WTC11 (cell line): ENCODE results near the gene TNP1. TPM values are rescaled to one million over a fixed set of nuclear protein-coding genes. Genes with fewer than 3 reads are reported as not detected.

Experiments
- ATAC-seq: fragments of 200-7000 bp; cut with Tn5 transposase; 2 replicates; pipeline ENCODE4 v1.10.0; 2021; ENCODE audit warnings: mild to moderate bottlenecking, moderate library complexity
- CTCF ChIA-PET: fragments of 300-600 bp; sonication (Branson Sonifier 250); formaldehyde crosslinking; loops from one replicate; lab custom pipeline; 2021; ENCODE audit warnings: antibody characterized with exemption; lab: Charles Lee
- POLR2A ChIA-PET: fragments of 350-600 bp; sonication (Branson Sonifier 250); formaldehyde crosslinking; loops from one replicate; lab custom pipeline; 2021; ENCODE audit warnings: antibody characterized with exemption; lab: Charles Lee
- DNase-seq: peaks from one replicate; pipeline ENCODE4 v3.0.0; 2021; ENCODE audit warnings: low spot score
- H3K27ac Mint-ChIP-seq: 2 replicates; pipeline ENCODE4 v1.8.0; 2021; ENCODE audit warnings: mixed read lengths
- H3K27me3 Mint-ChIP-seq: 2 replicates; pipeline ENCODE4 v1.8.0; 2021; ENCODE audit warnings: low read depth, mild to moderate bottlenecking, moderate library complexity, mixed read lengths
- H3K36me3 Mint-ChIP-seq: 2 replicates; pipeline ENCODE4 v1.8.0; 2021; ENCODE audit warnings: mixed read lengths
- H3K4me1 Mint-ChIP-seq: 2 replicates; pipeline ENCODE4 v1.8.0; 2022; ENCODE audit warnings: mixed read lengths
- H3K4me3 Mint-ChIP-seq: 2 replicates; pipeline ENCODE4 v1.8.0; 2021; ENCODE audit warnings: mild to moderate bottlenecking, moderate library complexity, mixed read lengths
- H3K9me3 Mint-ChIP-seq: 2 replicates; pipeline ENCODE4 v1.8.0; 2021; ENCODE audit warnings: mixed read lengths
- AFF4 ChIP-seq: sonication (generic); formaldehyde crosslinking; IDR thresholded peaks from 2 replicates; pipeline ENCODE4 v1.8.1; 2023; ENCODE audit warnings: mild to moderate bottlenecking, missing genetic modification reagents, borderline replicate concordance
- CDX4 ChIP-seq: fragments of 250-450 bp; sonication (Bioruptor Pico); IDR thresholded peaks from 2 replicates; pipeline ENCODE4 v1.9.0; 2021; ENCODE audit warnings: moderate library complexity, mild to moderate bottlenecking, inconsistent platforms, borderline replicate concordance
- E2F1 ChIP-seq: sonication (generic); formaldehyde crosslinking; IDR thresholded peaks from 2 replicates; pipeline ENCODE4 v1.8.0; 2022; ENCODE audit warnings: mild to moderate bottlenecking, missing genetic modification reagents
- FOXJ3 ChIP-seq: sonication (generic); formaldehyde crosslinking; IDR thresholded peaks from 2 replicates; pipeline ENCODE4 v1.9.0; 2021; ENCODE audit warnings: missing genetic modification reagents, mild to moderate bottlenecking, borderline replicate concordance
- FOXK1 ChIP-seq: sonication (generic); formaldehyde crosslinking; IDR thresholded peaks from 2 replicates; pipeline ENCODE4 v1.8.0; 2022; ENCODE audit warnings: mild to moderate bottlenecking, moderate library complexity, missing genetic modification reagents
- FOXP1 ChIP-seq: sonication (generic); formaldehyde crosslinking; IDR thresholded peaks from 2 replicates; pipeline ENCODE4 v1.8.0; 2022; ENCODE audit warnings: missing genetic modification reagents, mild to moderate bottlenecking, moderate library complexity, borderline replicate concordance
- JAZF1 ChIP-seq: fragments of 250-450 bp; sonication (Bioruptor Pico); IDR thresholded peaks from 2 replicates; pipeline ENCODE4 v1.9.0; 2021; ENCODE audit warnings: moderate library complexity, mild to moderate bottlenecking, inconsistent platforms
- JUN ChIP-seq: sonication (generic); formaldehyde crosslinking; IDR thresholded peaks from 2 replicates; pipeline ENCODE4 v1.8.0; 2023; ENCODE audit warnings: mild to moderate bottlenecking, missing genetic modification reagents
- MXD4 ChIP-seq: fragments of 250-450 bp; sonication (Bioruptor Pico); IDR thresholded peaks from 2 replicates; pipeline ENCODE4 v1.8.0; 2021; ENCODE audit warnings: mild to moderate bottlenecking, moderate library complexity, borderline replicate concordance
- NFE2L1 ChIP-seq: sonication (generic); formaldehyde crosslinking; IDR thresholded peaks from 2 replicates; pipeline ENCODE4 v1.8.1; 2023; ENCODE audit warnings: missing genetic modification reagents
- NFYB ChIP-seq: sonication (generic); formaldehyde crosslinking; conservative IDR thresholded peaks from 2 replicates; pipeline ENCODE4 v1.8.0; 2022; ENCODE audit warnings: low read depth, missing genetic modification reagents
- NR1H2 ChIP-seq: sonication (generic); formaldehyde crosslinking; IDR thresholded peaks from 2 replicates; pipeline ENCODE4 v1.9.0; 2021; ENCODE audit warnings: mild to moderate bottlenecking, moderate library complexity, missing genetic modification reagents
- NR3C1 ChIP-seq: sonication (generic); formaldehyde crosslinking; conservative IDR thresholded peaks from 2 replicates; pipeline ENCODE4 v1.8.1; 2023; ENCODE audit warnings: low read depth, mild to moderate bottlenecking, missing genetic modification reagents
- SP1 ChIP-seq: sonication (generic); formaldehyde crosslinking; conservative IDR thresholded peaks from 2 replicates; pipeline ENCODE4 v1.8.1; 2022; ENCODE audit warnings: missing genetic modification reagents
- TEAD1 ChIP-seq: sonication (generic); formaldehyde crosslinking; IDR thresholded peaks from 2 replicates; pipeline ENCODE4 v1.8.0; 2022; ENCODE audit warnings: mild to moderate bottlenecking, missing genetic modification reagents
- TEAD4 ChIP-seq: sonication (generic); formaldehyde crosslinking; IDR thresholded peaks from 2 replicates; pipeline ENCODE4 v1.8.0; 2022; ENCODE audit warnings: mild to moderate bottlenecking, missing genetic modification reagents
- USF1 ChIP-seq: sonication (generic); formaldehyde crosslinking; IDR thresholded peaks from 2 replicates; pipeline ENCODE4 v1.8.0; 2022; ENCODE audit warnings: mild to moderate bottlenecking, missing genetic modification reagents
- ZNF263 ChIP-seq: sonication (generic); formaldehyde crosslinking; IDR thresholded peaks from 2 replicates; pipeline ENCODE4 v1.8.1; 2022; ENCODE audit warnings: low read depth, mild to moderate bottlenecking, moderate library complexity, missing genetic modification reagents
- ZNF416 ChIP-seq: fragments of 250-450 bp; sonication (Bioruptor Pico); IDR thresholded peaks from 2 replicates; pipeline ENCODE4 v1.9.0; 2021; ENCODE audit warnings: mild to moderate bottlenecking, inconsistent platforms
- total RNA-seq: library from RNA; stranded (reverse); gene quantifications from 3 replicates; pipeline ENCODE4 v1.2.3, GENCODE V29; 2021
- TF ChIP-seq, protein P1 (sequence below): sonication (generic); formaldehyde crosslinking; IDR thresholded peaks from 2 replicates; pipeline ENCODE4 v1.8.0; 2023; ENCODE audit warnings: missing genetic modification reagents, mild to moderate bottlenecking, borderline replicate concordance

TNP1 gene
- total RNA-seq, 1 experiment from 2014 or later: not detected

- H3K27ac Mint-ChIP-seq: no peak overlapping the region
- H3K9me3 Mint-ChIP-seq: peaks cover 28% of the 10 kb centered on the region
- no peaks in the 10 kb centered on the region; the same call in 1 of the 2 replicates for H3K27me3 Mint-ChIP-seq
- H3K36me3 Mint-ChIP-seq: peaks cover 15% of the 10 kb centered on the region
- TF ChIP-seq JUN (CRISPR knock-in tag) (no peak), NFYB (CRISPR knock-in tag) (no peak), CDX4 (CRISPR knock-in tag) (no peak), TEAD1 (CRISPR knock-in tag) (no peak), TEAD4 (no peak), USF1 (CRISPR knock-in tag) (no peak), SP1 (no peak), ZNF416 (CRISPR knock-in tag) (no peak), ZNF263 (CRISPR knock-in tag) (no peak), E2F1 (CRISPR knock-in tag) (no peak), FOXK1 (no peak), FOXP1 (CRISPR knock-in tag) (no peak), JAZF1 (CRISPR knock-in tag) (no peak), NR1H2 (no peak), FOXJ3 (CRISPR knock-in tag) (no peak)
- TF ChIP-seq, protein P1, sequence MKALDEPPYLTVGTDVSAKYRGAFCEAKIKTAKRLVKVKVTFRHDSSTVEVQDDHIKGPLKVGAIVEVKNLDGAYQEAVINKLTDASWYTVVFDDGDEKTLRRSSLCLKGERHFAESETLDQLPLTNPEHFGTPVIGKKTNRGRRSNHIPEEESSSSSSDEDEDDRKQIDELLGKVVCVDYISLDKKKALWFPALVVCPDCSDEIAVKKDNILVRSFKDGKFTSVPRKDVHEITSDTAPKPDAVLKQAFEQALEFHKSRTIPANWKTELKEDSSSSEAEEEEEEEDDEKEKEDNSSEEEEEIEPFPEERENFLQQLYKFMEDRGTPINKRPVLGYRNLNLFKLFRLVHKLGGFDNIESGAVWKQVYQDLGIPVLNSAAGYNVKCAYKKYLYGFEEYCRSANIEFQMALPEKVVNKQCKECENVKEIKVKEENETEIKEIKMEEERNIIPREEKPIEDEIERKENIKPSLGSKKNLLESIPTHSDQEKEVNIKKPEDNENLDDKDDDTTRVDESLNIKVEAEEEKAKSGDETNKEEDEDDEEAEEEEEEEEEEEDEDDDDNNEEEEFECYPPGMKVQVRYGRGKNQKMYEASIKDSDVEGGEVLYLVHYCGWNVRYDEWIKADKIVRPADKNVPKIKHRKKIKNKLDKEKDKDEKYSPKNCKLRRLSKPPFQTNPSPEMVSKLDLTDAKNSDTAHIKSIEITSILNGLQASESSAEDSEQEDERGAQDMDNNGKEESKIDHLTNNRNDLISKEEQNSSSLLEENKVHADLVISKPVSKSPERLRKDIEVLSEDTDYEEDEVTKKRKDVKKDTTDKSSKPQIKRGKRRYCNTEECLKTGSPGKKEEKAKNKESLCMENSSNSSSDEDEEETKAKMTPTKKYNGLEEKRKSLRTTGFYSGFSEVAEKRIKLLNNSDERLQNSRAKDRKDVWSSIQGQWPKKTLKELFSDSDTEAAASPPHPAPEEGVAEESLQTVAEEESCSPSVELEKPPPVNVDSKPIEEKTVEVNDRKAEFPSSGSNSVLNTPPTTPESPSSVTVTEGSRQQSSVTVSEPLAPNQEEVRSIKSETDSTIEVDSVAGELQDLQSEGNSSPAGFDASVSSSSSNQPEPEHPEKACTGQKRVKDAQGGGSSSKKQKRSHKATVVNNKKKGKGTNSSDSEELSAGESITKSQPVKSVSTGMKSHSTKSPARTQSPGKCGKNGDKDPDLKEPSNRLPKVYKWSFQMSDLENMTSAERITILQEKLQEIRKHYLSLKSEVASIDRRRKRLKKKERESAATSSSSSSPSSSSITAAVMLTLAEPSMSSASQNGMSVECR (CRISPR knock-in tag): no peak
- DNase-seq (no peak), ATAC-seq (no peak)
- no peak overlapping the region for H3K4me3 Mint-ChIP-seq
- POLR2A ChIA-PET: no interaction called here
- no peaks in the 10 kb centered on the region for H3K4me1 Mint-ChIP-seq
- CTCF ChIA-PET: no interaction called here
Measured at GRCh38 chr2:216862628-216863398, 2.9 kb upstream of the TNP1 start.

- ATAC-seq (no peak), DNase-seq (no peak)
- H3K4me3 Mint-ChIP-seq: no peak overlapping the region
- POLR2A ChIA-PET: no interaction called here
- no peaks in the 10 kb centered on the region for H3K27me3 Mint-ChIP-seq
- CTCF ChIA-PET: no interaction called here
- H3K36me3 Mint-ChIP-seq: no peaks in the 10 kb centered on the region; the same call in 1 of the 2 replicates
- peaks cover 7% of the 10 kb centered on the region; the same call in 1 of the 2 replicates for H3K9me3 Mint-ChIP-seq
- no peak overlapping the region for H3K27ac Mint-ChIP-seq
- H3K4me1 Mint-ChIP-seq: peaks cover 3% of the 10 kb centered on the region; the same call in 1 of the 2 replicates
- TF ChIP-seq E2F1 (CRISPR knock-in tag) (no peak), MXD4 (CRISPR knock-in tag) (no peak), NFE2L1 (CRISPR knock-in tag) (no peak), AFF4 (CRISPR knock-in tag) (no peak), TEAD4 (no peak), NR3C1 (CRISPR knock-in tag) (no peak)
Measured at GRCh38 chr2:216860426-216861137, 718 bp upstream of the TNP1 start.
